Right lobe of liver (tissue), 4 donors: ENCODE results near the gene SPTA1.
"Not testable (repeated sequence)": the region's sequence is repeated elsewhere in the genome, so short reads cannot be mapped to it uniquely, and the experiment has no call there.

Source experiments
- POLR2A ChIP-seq: fragments of 450-650 bp; IDR thresholded peaks from one replicate; pipeline ENCODE4 v1.6.1; 2017; ENCODE audit warnings: antibody characterized with exemption, mild to moderate bottlenecking
- TF ChIP-seq, protein P1 (sequence below), 4 donors: fragments of 200-600 bp in 3 of 4; fragments of 450-650 bp in 1 of 4; IDR thresholded peaks; one replicate each; pipeline versions ENCODE4 v1.5.1 to v1.8.0; 2016 to 2022; ENCODE audit warnings: antibody characterized with exemption in 4 of 4, mild to moderate bottlenecking in 2 of 4
- donor health status: DM: no; HTN: no; CAD: no.
- donor health status: DM: no; HTN: no; CAD: no.
- donor health status: DM: no; HTN: yes; CAD: no.

DNA sequence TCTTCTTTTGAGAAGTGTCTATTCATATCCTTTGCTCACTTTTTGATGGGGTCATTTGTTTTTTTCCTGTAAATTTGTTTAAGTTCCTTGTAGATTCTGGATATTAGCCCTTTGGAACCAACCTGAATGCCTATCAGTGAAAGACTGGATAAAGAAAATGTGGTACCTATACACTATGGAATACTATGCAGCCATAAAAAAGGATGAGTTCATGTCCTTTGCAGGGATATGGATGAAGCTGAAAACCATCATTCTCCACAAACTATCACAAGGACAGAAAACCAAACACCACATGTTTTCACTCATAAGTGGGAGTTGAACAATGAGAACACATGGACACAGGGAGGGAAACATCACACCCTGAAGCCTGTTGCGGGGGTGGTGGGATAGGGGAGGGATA, 1.8 kb upstream of the SPTA1 start:
- TF ChIP-seq, protein P1, sequence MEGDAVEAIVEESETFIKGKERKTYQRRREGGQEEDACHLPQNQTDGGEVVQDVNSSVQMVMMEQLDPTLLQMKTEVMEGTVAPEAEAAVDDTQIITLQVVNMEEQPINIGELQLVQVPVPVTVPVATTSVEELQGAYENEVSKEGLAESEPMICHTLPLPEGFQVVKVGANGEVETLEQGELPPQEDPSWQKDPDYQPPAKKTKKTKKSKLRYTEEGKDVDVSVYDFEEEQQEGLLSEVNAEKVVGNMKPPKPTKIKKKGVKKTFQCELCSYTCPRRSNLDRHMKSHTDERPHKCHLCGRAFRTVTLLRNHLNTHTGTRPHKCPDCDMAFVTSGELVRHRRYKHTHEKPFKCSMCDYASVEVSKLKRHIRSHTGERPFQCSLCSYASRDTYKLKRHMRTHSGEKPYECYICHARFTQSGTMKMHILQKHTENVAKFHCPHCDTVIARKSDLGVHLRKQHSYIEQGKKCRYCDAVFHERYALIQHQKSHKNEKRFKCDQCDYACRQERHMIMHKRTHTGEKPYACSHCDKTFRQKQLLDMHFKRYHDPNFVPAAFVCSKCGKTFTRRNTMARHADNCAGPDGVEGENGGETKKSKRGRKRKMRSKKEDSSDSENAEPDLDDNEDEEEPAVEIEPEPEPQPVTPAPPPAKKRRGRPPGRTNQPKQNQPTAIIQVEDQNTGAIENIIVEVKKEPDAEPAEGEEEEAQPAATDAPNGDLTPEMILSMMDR (IDR thresholded peaks at IDR 0.05) = not testable (repeated sequence)
- TF ChIP-seq POLR2A = not testable (repeated sequence)
